Fibroblast of lung (primary cell): Measurements from ENCODE around the gene STX17. TPM values are rescaled to one million over a fixed set of nuclear protein-coding genes. Genes with fewer than 3 reads are reported as not detected.

ENCODE experiments used
- DNase-seq, 2 donors: peaks; one replicate each; pipeline versions ENCODE4 v3.0.0 to v3.0.0-alpha.2; 2010; ENCODE audit warnings: low read depth in 2 of 2
- H2AFZ ChIP-seq: 2 replicates; pipeline ENCODE4 v1.5.1; 2012; ENCODE audit warnings: low read length, control low read depth, inconsistent platforms
- H3K27ac ChIP-seq: 2 replicates; pipeline ENCODE4 v1.5.1; 2011; ENCODE audit warnings: low read length, control low read depth; ENCODE audit not compliant: insufficient read depth
- H3K27me3 ChIP-seq: 2 replicates; pipeline ENCODE4 v1.5.1; 2011; ENCODE audit warnings: mild to moderate bottlenecking, low read length; ENCODE audit not compliant: control insufficient read depth, insufficient read depth
- H3K36me3 ChIP-seq: 2 replicates; pipeline ENCODE4 v1.5.1; 2011; ENCODE audit warnings: low read length; ENCODE audit not compliant: control insufficient read depth, insufficient read depth
- H3K4me1 ChIP-seq: 2 replicates; pipeline ENCODE4 v1.5.1; 2011; ENCODE audit warnings: low read length; ENCODE audit not compliant: control insufficient read depth, insufficient read depth; ENCODE audit errors: extremely low read depth
- H3K4me2 ChIP-seq: 2 replicates; pipeline ENCODE4 v1.5.1; 2011; ENCODE audit warnings: low read length, control low read depth; ENCODE audit not compliant: insufficient read depth; ENCODE audit errors: extremely low read depth
- H3K4me3 ChIP-seq, 4 experiments: fragments of 200-600 bp in 1 of 4; sonication (generic) in 1 of 4; replicated peaks in 1 of 4; 2 replicates each; pipeline ENCODE4 v1.5.1; 2011 to 2016; ENCODE audit warnings: low read length in 4 of 4, low read depth in 3 of 4, mild to moderate bottlenecking in 3 of 4, control low read depth in 2 of 4, inconsistent platforms in 1 of 4, mixed read lengths in 1 of 4; ENCODE audit not compliant: insufficient read depth in 1 of 4; ENCODE audit errors: control extremely low read depth in 1 of 4
- H3K79me2 ChIP-seq: 2 replicates; pipeline ENCODE4 v1.5.1; 2012; ENCODE audit warnings: mild to moderate bottlenecking, low read length, inconsistent platforms; ENCODE audit not compliant: control insufficient read depth, insufficient read depth
- H3K9ac ChIP-seq: 2 replicates; pipeline ENCODE4 v1.5.1; 2011; ENCODE audit warnings: mild to moderate bottlenecking, low read length, control low read depth; ENCODE audit not compliant: insufficient read depth
- H3K9me3 ChIP-seq: 2 replicates; pipeline ENCODE4 v1.5.1; 2012; ENCODE audit warnings: low read depth, low read length; ENCODE audit not compliant: control insufficient read depth, insufficient read depth
- H4K20me1 ChIP-seq: 2 replicates; pipeline ENCODE4 v1.5.1; 2011; ENCODE audit warnings: low read length; ENCODE audit not compliant: control insufficient read depth, insufficient read depth; ENCODE audit errors: extremely low read depth
- CTCF ChIP-seq, 2 donors: IDR thresholded peaks in 1 of 2; conservative IDR thresholded peaks in 1 of 2; 1 replicate in 1 of 2; 2 replicates in 1 of 2; pipeline ENCODE4 v1.5.1; 2011 to 2012; ENCODE audit warnings: low read length in 2 of 2, control low read depth in 1 of 2, inconsistent platforms in 1 of 2, low read depth in 1 of 2, mild to moderate bottlenecking in 1 of 2
- EZH2 ChIP-seq: IDR thresholded peaks from 2 replicates; pipeline ENCODE4 v1.5.1; 2012; ENCODE audit warnings: low read length, control low read depth, mild to moderate bottlenecking; ENCODE audit errors: missing control alignments
- polyA plus RNA-seq, 2 donors: library from polyadenylated mRNA; depleted of rRNA in 1 of 2; stranded (reverse) in 1 of 2; unstranded in 1 of 2; fragments of >200 nt; gene quantifications; 2 replicates each; pipeline ENCODE4 v1.2.1, GENCODE V29; 2011 to 2012; ENCODE audit warnings: missing spikeins in 1 of 2
- total RNA-seq: library from RNA; depleted of rRNA; stranded (reverse); fragments of >200 nt; gene quantifications from 2 replicates; pipeline ENCODE4 v1.2.1, GENCODE V29; 2014

STX17 gene
- total and polyA plus RNA-seq, 2 donors (not counting 1 experiment from before 2014, with no cell fraction given): 18.8 to 27.9 TPM

- Histone ChIP-seq H3K9me3 (no peaks in the 10 kb centered on the region), H4K20me1 (no peaks in the 10 kb centered on the region), H3K4me3 (no peak overlapping the region), H3K36me3 (no peaks in the 10 kb centered on the region), H3K9ac (no peak overlapping the region), H3K27me3 (no peaks in the 10 kb centered on the region), H3K4me1 (no peaks in the 10 kb centered on the region), H3K79me2 (no peaks in the 10 kb centered on the region), H2AFZ (no peak overlapping the region), H3K27ac (no peak overlapping the region), H3K4me2 (no peak overlapping the region)
- no peak for DNase-seq
- TF ChIP-seq CTCF (conservative IDR thresholded peaks at IDR 0.05 in 1 of 2, IDR thresholded peaks at IDR 0.05 in 1 of 2; ENCODE audit: low read depth in 1 of 2, low read length in 2 of 2): no peak
Measured at GRCh38 chr9:99966001-99966400, 59.5 kb downstream of the STX17 start.

- H3K9ac ChIP-seq: no peak overlapping the region
- no peaks in the 10 kb centered on the region for H3K4me1 ChIP-seq
- DNase-seq: peak; percentile 4 to 66
- no peak overlapping the region for H3K4me3 ChIP-seq
- no peak overlapping the region for H2AFZ ChIP-seq
- H4K20me1 ChIP-seq: no peaks in the 10 kb centered on the region
- no peaks in the 10 kb centered on the region for H3K79me2 ChIP-seq
- H3K27ac ChIP-seq: no peak overlapping the region
- H3K27me3 ChIP-seq: no peaks in the 10 kb centered on the region
- TF ChIP-seq EZH2: no peak
- no peak for TF ChIP-seq CTCF (conservative IDR thresholded peaks at IDR 0.05 in 1 of 2, IDR thresholded peaks at IDR 0.05 in 1 of 2; ENCODE audit: low read depth in 1 of 2, low read length in 2 of 2)
- no peaks in the 10 kb centered on the region for H3K36me3 ChIP-seq
- H3K9me3 ChIP-seq: no peaks in the 10 kb centered on the region
- H3K4me2 ChIP-seq: no peak overlapping the region
Measured at GRCh38 chr9:99966716-99967115, 60.3 kb downstream of the STX17 start.

- H3K4me1 ChIP-seq: no peaks in the 10 kb centered on the region
- DNase-seq: no peak
- H3K27ac ChIP-seq: no peak overlapping the region
- no peaks in the 10 kb centered on the region for H3K79me2 ChIP-seq
- H3K4me2 ChIP-seq: no peak overlapping the region
- no peaks in the 10 kb centered on the region for H3K27me3 ChIP-seq
- no peak overlapping the region for H3K9ac ChIP-seq
- no peak for TF ChIP-seq CTCF (conservative IDR thresholded peaks at IDR 0.05 in 1 of 2, IDR thresholded peaks at IDR 0.05 in 1 of 2; ENCODE audit: low read depth in 1 of 2, low read length in 2 of 2)
- no peak for TF ChIP-seq EZH2
- no peaks in the 10 kb centered on the region for H4K20me1 ChIP-seq
- no peak overlapping the region for H3K4me3 ChIP-seq
- no peaks in the 10 kb centered on the region for H3K36me3 ChIP-seq
- no peak overlapping the region for H2AFZ ChIP-seq
- no peaks in the 10 kb centered on the region for H3K9me3 ChIP-seq
Measured at GRCh38 chr9:99967457-99967856, 61.0 kb downstream of the STX17 start.
